Measurements from ENCODE around the gene PRSS3. TPM values are rescaled to one million over a fixed set of nuclear protein-coding genes. Genes with fewer than 3 reads are reported as not detected.

The PRSS3 gene
- total RNA-seq, 1 experiment from 2014 or later = 1.8 TPM

- TF ChIP-seq JAZF1 (CRISPR knock-in tag; IDR thresholded peaks at IDR 0.05) = no peak
- TF ChIP-seq ZNF263 (CRISPR knock-in tag; IDR thresholded peaks at IDR 0.05; ENCODE audit: low read depth) = no peak
- TF ChIP-seq ERG (CRISPR knock-in tag; IDR thresholded peaks at IDR 0.05) = no peak
- TF ChIP-seq, protein P1, sequence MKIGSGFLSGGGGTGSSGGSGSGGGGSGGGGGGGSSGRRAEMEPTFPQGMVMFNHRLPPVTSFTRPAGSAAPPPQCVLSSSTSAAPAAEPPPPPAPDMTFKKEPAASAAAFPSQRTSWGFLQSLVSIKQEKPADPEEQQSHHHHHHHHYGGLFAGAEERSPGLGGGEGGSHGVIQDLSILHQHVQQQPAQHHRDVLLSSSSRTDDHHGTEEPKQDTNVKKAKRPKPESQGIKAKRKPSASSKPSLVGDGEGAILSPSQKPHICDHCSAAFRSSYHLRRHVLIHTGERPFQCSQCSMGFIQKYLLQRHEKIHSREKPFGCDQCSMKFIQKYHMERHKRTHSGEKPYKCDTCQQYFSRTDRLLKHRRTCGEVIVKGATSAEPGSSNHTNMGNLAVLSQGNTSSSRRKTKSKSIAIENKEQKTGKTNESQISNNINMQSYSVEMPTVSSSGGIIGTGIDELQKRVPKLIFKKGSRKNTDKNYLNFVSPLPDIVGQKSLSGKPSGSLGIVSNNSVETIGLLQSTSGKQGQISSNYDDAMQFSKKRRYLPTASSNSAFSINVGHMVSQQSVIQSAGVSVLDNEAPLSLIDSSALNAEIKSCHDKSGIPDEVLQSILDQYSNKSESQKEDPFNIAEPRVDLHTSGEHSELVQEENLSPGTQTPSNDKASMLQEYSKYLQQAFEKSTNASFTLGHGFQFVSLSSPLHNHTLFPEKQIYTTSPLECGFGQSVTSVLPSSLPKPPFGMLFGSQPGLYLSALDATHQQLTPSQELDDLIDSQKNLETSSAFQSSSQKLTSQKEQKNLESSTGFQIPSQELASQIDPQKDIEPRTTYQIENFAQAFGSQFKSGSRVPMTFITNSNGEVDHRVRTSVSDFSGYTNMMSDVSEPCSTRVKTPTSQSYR (CRISPR knock-in tag; IDR thresholded peaks at IDR 0.05) = no peak
- no peak for TF ChIP-seq ZSCAN18 (CRISPR knock-in tag; IDR thresholded peaks at IDR 0.05)
- TF ChIP-seq GRHL2 (CRISPR knock-in tag; IDR thresholded peaks at IDR 0.05; ENCODE audit: insufficient replicate concordance, severe bottlenecking) = no peak
- TF ChIP-seq SMAD4 (CRISPR knock-in tag; IDR thresholded peaks at IDR 0.05) = no peak
- no peak for TF ChIP-seq ATF1 (CRISPR knock-in tag; IDR thresholded peaks at IDR 0.05)
Measured at GRCh38 chr9:33837138-33837537, 41.8 kb downstream of the PRSS3 start (continued).

- CTCF ChIA-PET = interaction anchor here (1.5 kb wide), 1 partner anchor 27 kb away, joined by 5 read pairs; no protein-coding TSS in a partner anchor
- H3K27ac Mint-ChIP-seq = peak overlapping the region; percentile 32
- H3K9me3 Mint-ChIP-seq = 0 out of 2 replicates have a peak, but pooled peaks cover 6% of the 10 kb centered on the region
- no peak for DNase-seq (ENCODE audit: low spot score)
- H3K4me1 Mint-ChIP-seq = no peaks in the 10 kb centered on the region
- H3K27me3 Mint-ChIP-seq (ENCODE audit: low read depth) = no peaks in the 10 kb centered on the region
- peaks cover 8% of the 10 kb centered on the region for H3K36me3 Mint-ChIP-seq
- POLR2A ChIA-PET = no interaction called here
- no peak for ATAC-seq
- H3K4me3 Mint-ChIP-seq = no peak overlapping the region
- TF ChIP-seq, protein P2, sequence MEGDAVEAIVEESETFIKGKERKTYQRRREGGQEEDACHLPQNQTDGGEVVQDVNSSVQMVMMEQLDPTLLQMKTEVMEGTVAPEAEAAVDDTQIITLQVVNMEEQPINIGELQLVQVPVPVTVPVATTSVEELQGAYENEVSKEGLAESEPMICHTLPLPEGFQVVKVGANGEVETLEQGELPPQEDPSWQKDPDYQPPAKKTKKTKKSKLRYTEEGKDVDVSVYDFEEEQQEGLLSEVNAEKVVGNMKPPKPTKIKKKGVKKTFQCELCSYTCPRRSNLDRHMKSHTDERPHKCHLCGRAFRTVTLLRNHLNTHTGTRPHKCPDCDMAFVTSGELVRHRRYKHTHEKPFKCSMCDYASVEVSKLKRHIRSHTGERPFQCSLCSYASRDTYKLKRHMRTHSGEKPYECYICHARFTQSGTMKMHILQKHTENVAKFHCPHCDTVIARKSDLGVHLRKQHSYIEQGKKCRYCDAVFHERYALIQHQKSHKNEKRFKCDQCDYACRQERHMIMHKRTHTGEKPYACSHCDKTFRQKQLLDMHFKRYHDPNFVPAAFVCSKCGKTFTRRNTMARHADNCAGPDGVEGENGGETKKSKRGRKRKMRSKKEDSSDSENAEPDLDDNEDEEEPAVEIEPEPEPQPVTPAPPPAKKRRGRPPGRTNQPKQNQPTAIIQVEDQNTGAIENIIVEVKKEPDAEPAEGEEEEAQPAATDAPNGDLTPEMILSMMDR (IDR thresholded peaks at IDR 0.05) = no peak
- no peak for TF ChIP-seq ZNF416 (CRISPR knock-in tag; IDR thresholded peaks at IDR 0.05)
- TF ChIP-seq FOXP4 (CRISPR knock-in tag; IDR thresholded peaks at IDR 0.05) = no peak
- TF ChIP-seq SMAD4 (CRISPR knock-in tag; IDR thresholded peaks at IDR 0.05) = no peak
- TF ChIP-seq E2F4 (CRISPR knock-in tag; IDR thresholded peaks at IDR 0.05; ENCODE audit: borderline replicate concordance, low read depth) = no peak
- TF ChIP-seq, protein P3, sequence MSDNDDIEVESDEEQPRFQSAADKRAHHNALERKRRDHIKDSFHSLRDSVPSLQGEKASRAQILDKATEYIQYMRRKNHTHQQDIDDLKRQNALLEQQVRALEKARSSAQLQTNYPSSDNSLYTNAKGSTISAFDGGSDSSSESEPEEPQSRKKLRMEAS (CRISPR knock-in tag; IDR thresholded peaks at IDR 0.05) = no peak
- no peak for TF ChIP-seq SMAD3 (CRISPR knock-in tag; IDR thresholded peaks at IDR 0.05; ENCODE audit: borderline replicate concordance)
- TF ChIP-seq ZBTB21 (CRISPR knock-in tag; IDR thresholded peaks at IDR 0.05; ENCODE audit: borderline replicate concordance) = no peak
- TF ChIP-seq, protein P4, sequence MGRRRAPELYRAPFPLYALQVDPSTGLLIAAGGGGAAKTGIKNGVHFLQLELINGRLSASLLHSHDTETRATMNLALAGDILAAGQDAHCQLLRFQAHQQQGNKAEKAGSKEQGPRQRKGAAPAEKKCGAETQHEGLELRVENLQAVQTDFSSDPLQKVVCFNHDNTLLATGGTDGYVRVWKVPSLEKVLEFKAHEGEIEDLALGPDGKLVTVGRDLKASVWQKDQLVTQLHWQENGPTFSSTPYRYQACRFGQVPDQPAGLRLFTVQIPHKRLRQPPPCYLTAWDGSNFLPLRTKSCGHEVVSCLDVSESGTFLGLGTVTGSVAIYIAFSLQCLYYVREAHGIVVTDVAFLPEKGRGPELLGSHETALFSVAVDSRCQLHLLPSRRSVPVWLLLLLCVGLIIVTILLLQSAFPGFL (CRISPR knock-in tag; IDR thresholded peaks at IDR 0.05; ENCODE audit: borderline replicate concordance) = no peak
- no peak for TF ChIP-seq ZNF532 (CRISPR knock-in tag; IDR thresholded peaks at IDR 0.05; ENCODE audit: borderline replicate concordance)
- TF ChIP-seq, protein P5, sequence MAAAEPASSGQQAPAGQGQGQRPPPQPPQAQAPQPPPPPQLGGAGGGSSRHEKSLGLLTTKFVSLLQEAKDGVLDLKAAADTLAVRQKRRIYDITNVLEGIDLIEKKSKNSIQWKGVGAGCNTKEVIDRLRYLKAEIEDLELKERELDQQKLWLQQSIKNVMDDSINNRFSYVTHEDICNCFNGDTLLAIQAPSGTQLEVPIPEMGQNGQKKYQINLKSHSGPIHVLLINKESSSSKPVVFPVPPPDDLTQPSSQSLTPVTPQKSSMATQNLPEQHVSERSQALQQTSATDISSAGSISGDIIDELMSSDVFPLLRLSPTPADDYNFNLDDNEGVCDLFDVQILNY (CRISPR knock-in tag; IDR thresholded peaks at IDR 0.05) = no peak
Measured at GRCh38 chr9:33840381-33840780, 45.0 kb downstream of the PRSS3 start.

Measured in WTC11 (cell line).